Fibroblast of villous mesenchyme (primary cell): Measurements from ENCODE around the gene MYCBP2. TPM values are rescaled to one million over a fixed set of nuclear protein-coding genes. Genes with fewer than 3 reads are reported as not detected.
A peak's percentile ranks its signal among the peaks of the same experiment; 100 is the strongest.

Experiments
- DNase-seq: peaks from one replicate; pipeline ENCODE4 v3.0.0-alpha.2; 2010; ENCODE audit warnings: low read depth
- H3K4me3 ChIP-seq: 2 replicates; pipeline ENCODE4 v1.5.1; 2011; ENCODE audit warnings: low read depth, mild to moderate bottlenecking, low read length
- total RNA-seq: library from RNA; depleted of rRNA; stranded (reverse); fragments of >200 nt; gene quantifications from 2 replicates; pipeline ENCODE4 v1.2.3, GENCODE V29; 2012
- TF ChIP-seq, protein P1 (sequence below): IDR thresholded peaks from 2 replicates; pipeline ENCODE4 v1.5.1; 2012; ENCODE audit warnings: low read depth, mild to moderate bottlenecking, low read length; ENCODE audit not compliant: insufficient read depth

The MYCBP2 gene
- total RNA-seq = 84.6 and 99.5 TPM in 2 replicates

DNA sequence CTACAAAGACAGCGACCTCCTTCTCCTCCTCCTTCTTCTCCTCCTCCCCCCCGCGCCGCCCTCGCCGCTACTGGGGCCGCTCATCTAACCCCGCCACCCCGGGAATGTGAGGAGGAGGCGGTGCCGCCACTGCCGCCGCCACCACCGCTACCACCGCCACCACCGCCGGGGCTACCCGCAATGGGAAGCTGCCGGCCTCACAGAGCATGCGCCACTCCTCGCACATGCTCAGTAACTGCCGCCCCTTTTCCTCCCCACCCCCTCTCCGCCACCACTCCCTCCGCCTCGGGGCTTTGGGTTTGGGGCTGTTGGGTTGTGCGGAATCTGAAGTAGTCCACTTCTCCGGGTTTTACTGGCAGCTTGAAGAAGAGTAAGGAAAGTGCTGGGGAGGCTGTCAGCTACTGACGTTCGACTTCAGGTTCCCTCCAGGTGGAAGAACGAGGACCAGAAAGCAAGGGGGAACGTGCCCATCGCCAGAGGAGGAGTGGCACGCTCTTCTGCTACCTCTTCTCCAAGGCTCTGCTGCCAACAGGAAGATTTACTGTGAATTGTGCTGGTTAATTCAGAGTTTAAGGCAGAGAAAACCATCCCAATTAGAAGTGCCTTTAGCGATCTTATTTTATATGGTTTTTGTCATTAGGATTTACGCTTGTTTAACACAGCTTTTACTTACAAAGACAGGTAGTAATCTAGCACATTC is at the start of gene MYCBP2:
TSS of gene MYCBP2 (minus strand) at position 190 of the 700 bp plus-strand sequence. CDS start 319 bp downstream, outside the sequence.
- peak within 1 kb of the TSS; percentile 95 for H3K4me3 ChIP-seq
- TF ChIP-seq, protein P1, sequence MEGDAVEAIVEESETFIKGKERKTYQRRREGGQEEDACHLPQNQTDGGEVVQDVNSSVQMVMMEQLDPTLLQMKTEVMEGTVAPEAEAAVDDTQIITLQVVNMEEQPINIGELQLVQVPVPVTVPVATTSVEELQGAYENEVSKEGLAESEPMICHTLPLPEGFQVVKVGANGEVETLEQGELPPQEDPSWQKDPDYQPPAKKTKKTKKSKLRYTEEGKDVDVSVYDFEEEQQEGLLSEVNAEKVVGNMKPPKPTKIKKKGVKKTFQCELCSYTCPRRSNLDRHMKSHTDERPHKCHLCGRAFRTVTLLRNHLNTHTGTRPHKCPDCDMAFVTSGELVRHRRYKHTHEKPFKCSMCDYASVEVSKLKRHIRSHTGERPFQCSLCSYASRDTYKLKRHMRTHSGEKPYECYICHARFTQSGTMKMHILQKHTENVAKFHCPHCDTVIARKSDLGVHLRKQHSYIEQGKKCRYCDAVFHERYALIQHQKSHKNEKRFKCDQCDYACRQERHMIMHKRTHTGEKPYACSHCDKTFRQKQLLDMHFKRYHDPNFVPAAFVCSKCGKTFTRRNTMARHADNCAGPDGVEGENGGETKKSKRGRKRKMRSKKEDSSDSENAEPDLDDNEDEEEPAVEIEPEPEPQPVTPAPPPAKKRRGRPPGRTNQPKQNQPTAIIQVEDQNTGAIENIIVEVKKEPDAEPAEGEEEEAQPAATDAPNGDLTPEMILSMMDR = no peak

DNA sequence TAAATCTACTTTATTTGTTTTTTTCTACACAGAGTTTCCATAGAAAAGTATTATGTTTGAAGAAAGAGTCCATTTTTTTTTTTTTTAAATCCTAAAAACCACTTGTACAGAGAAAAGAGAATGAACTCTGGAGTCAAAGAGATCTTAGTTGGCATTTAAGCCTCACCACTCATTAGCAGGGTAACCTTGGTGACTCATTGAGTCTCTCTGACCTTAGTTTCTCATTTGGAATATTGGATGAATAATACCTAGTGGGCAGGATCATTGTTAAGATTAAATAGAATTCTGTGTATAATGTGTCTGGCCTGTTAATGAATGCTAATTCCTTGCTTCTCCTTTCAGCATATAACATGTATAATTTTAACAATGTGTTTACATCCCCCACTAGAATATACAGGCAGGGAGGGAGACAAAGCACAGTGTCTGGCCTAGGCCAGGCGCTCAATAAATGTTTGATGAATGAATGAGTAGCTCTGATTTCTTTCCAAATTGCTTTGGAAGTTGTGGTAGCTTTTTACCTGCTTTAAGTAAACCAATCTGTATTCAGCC is 48.7 kb upstream of the MYCBP2 start:
- DNase-seq = no peak
- TF ChIP-seq, protein P1 = no peak
- no peak overlapping the region for H3K4me3 ChIP-seq

More for the DNA sequence above, at the start of gene MYCBP2:
- DNase-seq = peak; percentile 99

GRCh38 chr13:77374786-77375185 is 47.9 kb upstream of the MYCBP2 start:
- no peak for DNase-seq
- TF ChIP-seq, protein P1 = no peak
- H3K4me3 ChIP-seq = no peak overlapping the region

GRCh38 chr13:77374339-77374738 is 47.4 kb upstream of the MYCBP2 start:
- DNase-seq = no peak
- TF ChIP-seq, protein P1 = no peak
- no peak overlapping the region for H3K4me3 ChIP-seq

DNA sequence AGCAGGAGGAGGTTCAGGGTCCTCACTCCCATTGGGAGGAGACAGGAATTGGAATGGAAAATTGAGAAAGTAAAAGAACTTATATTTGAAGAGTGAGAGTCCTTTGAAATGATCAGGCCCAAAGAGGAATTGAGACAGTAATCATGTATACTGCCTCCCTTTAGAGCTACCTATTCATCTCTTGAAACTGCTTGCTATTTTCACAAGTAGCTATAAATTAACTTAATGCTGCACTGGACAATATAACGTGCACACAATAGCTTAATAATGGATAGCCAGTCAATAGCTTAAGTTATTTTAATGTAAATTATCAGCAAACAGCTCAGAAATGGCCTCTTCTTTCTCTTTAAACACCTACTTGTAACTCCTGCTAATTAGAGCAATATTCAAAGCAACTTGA is 46.6 kb upstream of the MYCBP2 start:
- DNase-seq = no peak
- TF ChIP-seq, protein P1 = no peak
- no peak overlapping the region for H3K4me3 ChIP-seq

DNA sequence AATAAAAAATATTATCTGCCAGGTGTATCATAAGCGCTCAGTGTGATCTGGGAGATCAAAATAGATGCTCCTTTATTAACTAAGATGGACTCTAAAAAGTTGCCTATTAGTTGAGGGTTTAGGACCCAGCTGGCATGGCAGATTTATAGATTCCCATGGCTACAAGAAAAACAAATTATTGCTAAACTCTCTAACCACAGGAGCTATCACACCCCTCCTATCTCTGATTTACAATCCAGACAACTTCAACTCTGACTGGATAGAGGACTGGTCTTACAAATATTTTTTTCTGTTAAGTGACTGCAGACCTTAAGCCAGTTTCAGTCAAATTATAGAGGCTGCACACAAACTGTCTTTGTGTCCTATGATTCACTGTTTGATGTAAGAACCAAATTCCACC is 45.4 kb upstream of the MYCBP2 start:
- TF ChIP-seq, protein P1 = no peak
- H3K4me3 ChIP-seq = no peak overlapping the region
- DNase-seq = peak; percentile 59
